B cell (primary cell): ENCODE measurements around the gene PLA2G2F. TPM values are rescaled to one million over a fixed set of nuclear protein-coding genes. Genes with fewer than 3 reads are reported as not detected.

Experiments used
- ATAC-seq: fragments of 200-7000 bp; cut with Tn5 transposase; one replicate; pipeline ENCODE4 v1.10.0; 2021; ENCODE audit warnings: low read depth, mild to moderate bottlenecking, moderate number of reproducible peaks, moderate library complexity
- CTCF ChIA-PET: fragments of 350-600 bp; sonication (Branson Sonifier 250); formaldehyde crosslinking; loops from one replicate; lab custom pipeline; 2021; ENCODE audit warnings: antibody characterized with exemption, inconsistent platforms; lab: Charles Lee
- POLR2A ChIA-PET: fragments of 350-600 bp; sonication (Branson Sonifier 250); formaldehyde crosslinking; loops from one replicate; lab custom pipeline; 2021; ENCODE audit warnings: antibody characterized with exemption; lab: Charles Lee
- DNase-seq: peaks from one replicate; pipeline ENCODE4 v3.0.0; 2013
- H2AFZ ChIP-seq: 2 replicates; pipeline ENCODE4 v1.6.1; 2012; ENCODE audit warnings: mild to moderate bottlenecking, low read depth, low read length; ENCODE audit not compliant: insufficient read depth, poor library complexity, severe bottlenecking
- H3K27ac ChIP-seq, 2 donors: 1 replicate in 1 of 2; 2 replicates in 1 of 2; pipeline ENCODE4 v1.5.1; 2012 to 2013; ENCODE audit warnings: low read length in 2 of 2, mild to moderate bottlenecking in 2 of 2, moderate library complexity in 1 of 2
- H3K27me3 ChIP-seq, 4 experiments: fragments of 200-600 bp in 1 of 4; sonication (generic) in 1 of 4; replicated peaks in 1 of 4; 1 replicate in 2 of 4; 2 replicates in 2 of 4; pipeline versions ENCODE4 v1.6.1 to v1.7.0; 2013 to 2016; ENCODE audit warnings: low read length in 3 of 4, mild to moderate bottlenecking in 2 of 4, mixed read lengths in 1 of 4, moderate library complexity in 1 of 4; ENCODE audit not compliant: insufficient read depth in 4 of 4, control insufficient read depth in 3 of 4; ENCODE audit errors: control extremely low read depth in 1 of 4
- H3K36me3 ChIP-seq, 2 experiments: replicated peaks in 1 of 2; 1 replicate in 1 of 2; 2 replicates in 1 of 2; pipeline versions ENCODE4 v1.6.1 to v1.7.1; 2013; ENCODE audit warnings: low read length in 1 of 2; ENCODE audit not compliant: insufficient read depth in 2 of 2, control insufficient read depth in 1 of 2; ENCODE audit errors: control extremely low read depth in 1 of 2, extremely low read depth in 1 of 2
- H3K4me1 ChIP-seq, 2 donors: fragments of 200-600 bp in 1 of 2; sonication (generic) in 1 of 2; 1 replicate in 1 of 2; 2 replicates in 1 of 2; pipeline versions ENCODE4 v1.5.1 to v1.6.1; 2013 to 2017; ENCODE audit warnings: low read length in 2 of 2; ENCODE audit not compliant: control insufficient read depth in 2 of 2, insufficient read depth in 2 of 2
- H3K4me2 ChIP-seq: replicated peaks from 2 replicates; pipeline ENCODE3; 2012; ENCODE audit warnings: mild to moderate bottlenecking, low read depth, low read length; ENCODE audit not compliant: poor library complexity, severe bottlenecking
- H3K4me3 ChIP-seq, 5 experiments: fragments of 200-600 bp in 1 of 5; sonication (generic) in 1 of 5; 1 replicate in 3 of 5; 2 replicates in 2 of 5; pipeline versions ENCODE4 v1.5.1 to v1.7.0; 2011 to 2016; ENCODE audit warnings: low read length in 4 of 5, mild to moderate bottlenecking in 4 of 5, low read depth in 2 of 5, control low read depth in 1 of 5, moderate library complexity in 1 of 5; ENCODE audit not compliant: insufficient read depth in 1 of 5; ENCODE audit errors: control extremely low read depth in 1 of 5, extremely low read depth in 1 of 5
- H3K79me2 ChIP-seq: fragments of 200-600 bp; sonication (generic); one replicate; pipeline ENCODE4 v1.6.0; 2016; ENCODE audit warnings: low read length; ENCODE audit not compliant: control insufficient read depth, insufficient read depth
- H3K9ac ChIP-seq: fragments of 200-600 bp; sonication (generic); 2 replicates; pipeline ENCODE4 v1.6.1; 2017; ENCODE audit warnings: mild to moderate bottlenecking, low read length, moderate library complexity
- H3K9me3 ChIP-seq, 3 donors: one replicate each; pipeline versions ENCODE4 v1.6.1 to v1.7.1; 2013; ENCODE audit warnings: low read length in 2 of 3; ENCODE audit not compliant: control insufficient read depth in 2 of 3, insufficient read depth in 1 of 3; ENCODE audit errors: control extremely low read depth in 1 of 3
- H4K20me1 ChIP-seq: 2 replicates; pipeline ENCODE4 v1.6.0; 2012; ENCODE audit warnings: mild to moderate bottlenecking, low read length; ENCODE audit not compliant: insufficient read depth, control insufficient read depth, poor library complexity, severe bottlenecking
- H3K27ac Mint-ChIP-seq: one replicate; pipeline ENCODE4 v1.8.0; 2021; ENCODE audit warnings: mixed read lengths
- H3K27me3 Mint-ChIP-seq: one replicate; pipeline ENCODE4 v1.8.0; 2021; ENCODE audit warnings: mixed read lengths
- H3K4me1 Mint-ChIP-seq: one replicate; pipeline ENCODE4 v1.8.0; 2021; ENCODE audit warnings: mixed read lengths
- H3K4me3 Mint-ChIP-seq: one replicate; pipeline ENCODE4 v1.8.0; 2021; ENCODE audit warnings: mixed read lengths
- H3K9me3 Mint-ChIP-seq: one replicate; pipeline ENCODE4 v1.8.0; 2022; ENCODE audit warnings: mixed read lengths; ENCODE audit not compliant: insufficient read depth
- CTCF ChIP-seq: fragments of 200-600 bp; IDR thresholded peaks from one replicate; pipeline ENCODE4 v1.8.0; 2022; ENCODE audit warnings: antibody characterized with exemption, mild to moderate bottlenecking
- EZH2 ChIP-seq: IDR thresholded peaks from 2 replicates; pipeline ENCODE4 v1.6.1; 2012; ENCODE audit warnings: borderline replicate concordance, low read depth, mild to moderate bottlenecking, moderate library complexity, low read length; ENCODE audit not compliant: insufficient read depth, poor library complexity, severe bottlenecking
- WGBS: methylation state at CpG from one replicate; pipeline ENCODE4 v1.1.5; 2013; ENCODE audit warnings: missing lambda C conversion rate; ENCODE audit not compliant: insufficient coverage; 5-methylcytosine and 5-hydroxymethylcytosine counted together
- intact Hi-C: fragments of 100-400 bp; cut with micrococcal nuclease; formaldehyde crosslinking; loops from one replicate; pipeline ENCODE4 v1.10.0; 2022
- polyA plus RNA-seq: library from polyadenylated mRNA; depleted of rRNA; stranded (reverse); fragments of >200 nt; gene quantifications from 2 replicates; pipeline ENCODE4 v1.2.3, GENCODE V29; 2012
- total RNA-seq, 2 donors: library from RNA; stranded (reverse); fragments of 120-200 nt in 1 of 2; gene quantifications; 1 replicate in 1 of 2; 2 replicates in 1 of 2; pipeline versions ENCODE4 v1.2.3 to v1.2.4, GENCODE V29; 2013 to 2022

Gene PLA2G2F
- total and polyA plus RNA-seq, 2 donors (not counting 1 experiment from before 2014, with no cell fraction given) = not detected

DNA sequence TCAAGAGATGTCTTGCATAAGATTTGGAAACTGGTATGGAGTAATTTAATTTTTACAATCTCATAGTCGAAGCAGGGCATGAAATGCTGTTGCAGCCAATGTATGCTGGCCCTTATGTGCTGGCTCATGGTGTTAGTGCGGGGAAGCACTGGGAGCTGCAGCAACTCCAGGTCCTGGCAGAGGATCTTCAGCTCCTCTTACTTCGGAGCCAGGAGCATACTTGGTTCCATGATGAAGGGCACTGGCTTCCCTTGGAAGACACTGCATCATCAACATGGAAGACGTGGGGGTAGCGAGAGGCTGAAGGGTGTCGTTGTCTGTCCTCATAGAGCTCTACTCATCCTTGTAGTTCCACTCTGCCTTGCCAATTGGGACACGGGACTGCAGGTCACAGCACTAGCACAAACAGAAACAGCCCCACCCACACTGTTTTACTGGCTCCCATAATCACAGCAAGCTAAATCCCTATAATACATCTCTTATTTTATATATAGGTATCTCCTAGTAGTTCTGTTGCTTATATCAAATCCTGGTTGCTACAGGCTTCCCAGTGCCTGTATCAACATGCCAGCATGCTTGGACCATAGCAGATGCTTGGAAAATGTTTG, 42.2 kb upstream of the PLA2G2F start:
- Histone ChIP-seq H3K4me2 (no peak overlapping the region), H3K9me3 (no peaks in the 10 kb centered on the region), H4K20me1 (no peaks in the 10 kb centered on the region), H2AFZ (no peak overlapping the region), H3K4me3 (no peak overlapping the region), H3K36me3 (no peaks in the 10 kb centered on the region), H3K27ac (no peak overlapping the region), H3K4me1 (peaks cover 5 to 8% of the 10 kb centered on the region in 2 donors), H3K9ac (no peak overlapping the region), H3K79me2 (no peaks in the 10 kb centered on the region), H3K27me3 (no peaks in the 10 kb centered on the region)
- peaks cover 7% of the 10 kb centered on the region for H3K27me3 Mint-ChIP-seq
- no peak for DNase-seq
- TF ChIP-seq EZH2 = no peak
- no peak for TF ChIP-seq CTCF
- H3K9me3 Mint-ChIP-seq = no peaks in the 10 kb centered on the region
- no peak for ATAC-seq
- ChIA-PET POLR2A (no interaction called here), CTCF (interaction anchor here (0.6 to 8.8 kb wide), 4 partner anchors 50 to 99 kb away, joined by 3 to 105 read pairs (median 28); no protein-coding TSS in a partner anchor)
- intact Hi-C loops = no loop called here
- no peak overlapping the region for H3K4me3 Mint-ChIP-seq
- peaks cover 3% of the 10 kb centered on the region for H3K4me1 Mint-ChIP-seq
- no peak overlapping the region for H3K27ac Mint-ChIP-seq
- WGBS = 89% methylated on average over 7 of the region's 7 CpGs

- Histone ChIP-seq H3K9me3 (no peaks in the 10 kb centered on the region), H2AFZ (no peak overlapping the region), H3K27me3 (no peaks in the 10 kb centered on the region), H3K27ac (no peak overlapping the region), H3K36me3 (no peaks in the 10 kb centered on the region), H4K20me1 (no peaks in the 10 kb centered on the region), H3K79me2 (no peaks in the 10 kb centered on the region), H3K9ac (no peak overlapping the region), H3K4me3 (no peak overlapping the region), H3K4me1 (peaks cover 5 to 8% of the 10 kb centered on the region in 2 donors), H3K4me2 (no peak overlapping the region)
- intact Hi-C loops = no loop called here
- DNase-seq = no peak
- 100% methylated on average over 1 of the region's 3 CpGs for WGBS
- no peak for ATAC-seq
- no peak overlapping the region for H3K27ac Mint-ChIP-seq
- TF ChIP-seq CTCF = no peak
- TF ChIP-seq EZH2 = no peak
- H3K9me3 Mint-ChIP-seq = no peaks in the 10 kb centered on the region
- H3K4me1 Mint-ChIP-seq = peaks cover 3% of the 10 kb centered on the region
- POLR2A ChIA-PET = no interaction called here
- H3K4me3 Mint-ChIP-seq = no peak overlapping the region
- peaks cover 3% of the 10 kb centered on the region for H3K27me3 Mint-ChIP-seq
- CTCF ChIA-PET = interaction anchor here (1.0 to 8.8 kb wide), 6 partner anchors 9 to 181 kb away, joined by 3 to 105 read pairs (median 7); no protein-coding TSS in a partner anchor
These were observed 39.6 kb upstream of the PLA2G2F start for GRCh38 chr1:20099533-20099932.
